ENCODE results near the gene SLC35F4. TPM values are rescaled to one million over a fixed set of nuclear protein-coding genes. Genes with fewer than 3 reads are reported as not detected.

The SLC35F4 gene
- total RNA-seq, 1 experiment from 2014 or later, result not detected

DNA sequence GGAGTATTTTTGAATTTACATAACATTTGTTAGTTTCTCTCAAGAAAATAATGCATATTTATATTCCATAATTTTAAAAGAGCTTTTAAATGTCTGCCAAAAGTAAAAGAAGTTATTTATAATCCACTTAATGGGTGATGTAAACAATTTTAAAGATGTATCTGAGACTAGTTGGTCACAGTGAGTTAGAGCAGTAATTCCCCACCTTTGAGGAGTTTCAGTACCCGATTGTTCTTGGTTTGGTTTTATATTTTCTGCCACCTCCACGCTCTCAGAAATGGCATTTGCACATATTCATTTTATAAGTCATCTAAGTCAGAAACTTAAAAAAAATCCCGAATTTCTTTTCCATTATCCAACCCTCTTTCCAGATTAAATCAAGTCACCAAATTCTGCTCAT lies 153.2 kb downstream of the SLC35F4 start:
- no peaks in the 10 kb centered on the region for H3F3A ChIP-seq (ENCODE audit: low read length, unreplicated experiment)
- POLR2A ChIA-PET (ENCODE audit: unreplicated experiment), result no interaction called here

DNA sequence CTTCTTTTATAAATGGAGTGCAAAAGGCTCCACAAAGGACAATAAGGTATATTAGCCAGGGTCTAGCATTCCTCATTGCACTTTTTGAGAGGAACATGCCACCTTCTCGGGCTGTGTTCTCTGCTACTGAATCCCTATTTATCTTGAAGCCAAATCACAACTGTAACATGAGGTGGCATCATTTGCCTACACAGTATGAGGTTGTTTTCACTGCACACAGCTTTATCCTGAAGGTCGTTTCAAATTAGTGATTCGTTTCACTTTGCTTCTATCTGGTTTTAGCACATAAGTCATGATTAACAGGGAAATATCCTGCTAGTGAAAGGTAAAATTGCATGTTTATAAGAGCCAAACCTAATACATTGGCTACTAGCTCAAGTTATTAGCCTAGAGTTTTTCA lies 153.8 kb downstream of the SLC35F4 start:
- no peaks in the 10 kb centered on the region for H3K9me2 ChIP-seq (replicated peaks; ENCODE audit: low read length)
- H3K79me2 ChIP-seq (ENCODE audit: low read length), result no peaks in the 10 kb centered on the region
- POLR2A ChIA-PET (ENCODE audit: unreplicated experiment), result no interaction called here
- CTCF ChIA-PET, result no interaction called here
- intact Hi-C loops (cut with micrococcal nuclease), result no loop called here
- no peak overlapping the region for H3K27ac ChIP-seq (ENCODE audit: low read length)
- H3K9me3 ChIP-seq (ENCODE audit: low read length), result peaks cover 10% of the 10 kb centered on the region; the same call in 1 of the 2 replicates
- H2AFZ ChIP-seq (ENCODE audit: low read length), result no peak overlapping the region
- no peak overlapping the region for H3K9ac ChIP-seq (ENCODE audit: low read length)
- no peak for TF ChIP-seq EZH2phosphoT487 (IDR thresholded peaks at IDR 0.05; ENCODE audit: borderline replicate concordance, low read length)
- no peak for TF ChIP-seq EZH2 (IDR thresholded peaks at IDR 0.05; ENCODE audit: low read length, unreplicated experiment)
- TF ChIP-seq, protein P1, sequence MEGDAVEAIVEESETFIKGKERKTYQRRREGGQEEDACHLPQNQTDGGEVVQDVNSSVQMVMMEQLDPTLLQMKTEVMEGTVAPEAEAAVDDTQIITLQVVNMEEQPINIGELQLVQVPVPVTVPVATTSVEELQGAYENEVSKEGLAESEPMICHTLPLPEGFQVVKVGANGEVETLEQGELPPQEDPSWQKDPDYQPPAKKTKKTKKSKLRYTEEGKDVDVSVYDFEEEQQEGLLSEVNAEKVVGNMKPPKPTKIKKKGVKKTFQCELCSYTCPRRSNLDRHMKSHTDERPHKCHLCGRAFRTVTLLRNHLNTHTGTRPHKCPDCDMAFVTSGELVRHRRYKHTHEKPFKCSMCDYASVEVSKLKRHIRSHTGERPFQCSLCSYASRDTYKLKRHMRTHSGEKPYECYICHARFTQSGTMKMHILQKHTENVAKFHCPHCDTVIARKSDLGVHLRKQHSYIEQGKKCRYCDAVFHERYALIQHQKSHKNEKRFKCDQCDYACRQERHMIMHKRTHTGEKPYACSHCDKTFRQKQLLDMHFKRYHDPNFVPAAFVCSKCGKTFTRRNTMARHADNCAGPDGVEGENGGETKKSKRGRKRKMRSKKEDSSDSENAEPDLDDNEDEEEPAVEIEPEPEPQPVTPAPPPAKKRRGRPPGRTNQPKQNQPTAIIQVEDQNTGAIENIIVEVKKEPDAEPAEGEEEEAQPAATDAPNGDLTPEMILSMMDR (conservative IDR thresholded peaks at IDR 0.05; ENCODE audit: low read depth, low read length), result no peak
- BruUV-seq (replicated peaks), result no TSS peak
- no peak overlapping the region for H3K4me2 ChIP-seq (ENCODE audit: low read length)
- no peaks in the 10 kb centered on the region for H3K4me1 ChIP-seq (ENCODE audit: insufficient read depth, low read length)
- H3F3A ChIP-seq (ENCODE audit: low read length, unreplicated experiment), result no peaks in the 10 kb centered on the region
- H3K27me3 ChIP-seq (ENCODE audit: low read length), result no peaks in the 10 kb centered on the region
- DNase-seq (no peak), ATAC-seq (no peak)
- no peaks in the 10 kb centered on the region for H4K20me1 ChIP-seq (ENCODE audit: low read length)
- H3K4me3 ChIP-seq (ENCODE audit: low read length), result no peak overlapping the region
- no peaks in the 10 kb centered on the region for H3K36me3 ChIP-seq (ENCODE audit: low read depth, low read length)

More for the DNA sequence above, 153.2 kb downstream of the SLC35F4 start:
- DNase-seq (no peak), ATAC-seq (no peak)
- intact Hi-C loops (cut with micrococcal nuclease), result no loop called here
- Histone ChIP-seq H3K4me2 (ENCODE audit: low read length) (no peak overlapping the region), H2AFZ (ENCODE audit: low read length) (no peak overlapping the region), H3K27me3 (ENCODE audit: low read length) (no peaks in the 10 kb centered on the region), H3K4me1 (ENCODE audit: insufficient read depth, low read length) (no peaks in the 10 kb centered on the region), H3K4me3 (ENCODE audit: low read length) (no peak overlapping the region), H4K20me1 (ENCODE audit: low read length) (no peaks in the 10 kb centered on the region), H3K9ac (ENCODE audit: low read length) (no peak overlapping the region), H3K27ac (ENCODE audit: low read length) (no peak overlapping the region), H3K9me3 (ENCODE audit: low read length) (peaks cover 10% of the 10 kb centered on the region; the same call in 1 of the 2 replicates), H3K36me3 (ENCODE audit: low read depth, low read length) (no peaks in the 10 kb centered on the region), H3K9me2 (replicated peaks; ENCODE audit: low read length) (no peaks in the 10 kb centered on the region), H3K79me2 (ENCODE audit: low read length) (no peaks in the 10 kb centered on the region)
- no TSS peak for BruUV-seq (replicated peaks)
- CTCF ChIA-PET, result no interaction called here
- no peak for TF ChIP-seq EZH2 (IDR thresholded peaks at IDR 0.05; ENCODE audit: low read length, unreplicated experiment)
- TF ChIP-seq EZH2phosphoT487 (IDR thresholded peaks at IDR 0.05; ENCODE audit: borderline replicate concordance, low read length), result no peak
- TF ChIP-seq, protein P1 (conservative IDR thresholded peaks at IDR 0.05; ENCODE audit: low read depth, low read length), result no peak

DNA sequence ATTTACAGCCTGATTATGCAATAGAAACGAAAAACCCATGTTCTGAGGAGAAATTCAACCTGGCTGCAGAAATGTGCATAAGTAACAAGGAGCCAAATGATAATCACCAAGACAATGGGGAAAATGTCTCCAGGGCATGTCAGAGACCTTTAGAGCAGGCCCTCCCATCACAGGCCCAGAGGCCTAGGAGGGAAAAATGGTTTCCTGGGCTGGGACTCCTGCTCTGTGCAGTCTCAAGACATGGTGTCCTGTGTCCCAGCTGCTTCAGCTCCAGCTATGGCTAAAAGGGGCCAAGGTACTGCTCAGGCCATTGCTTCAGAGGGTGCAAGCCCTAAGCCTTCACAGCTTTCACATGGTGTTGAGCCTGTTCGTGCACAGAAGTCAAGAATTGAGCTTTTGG lies 156.0 kb downstream of the SLC35F4 start:
- Histone ChIP-seq H3K27me3 (ENCODE audit: low read length) (no peaks in the 10 kb centered on the region), H4K20me1 (ENCODE audit: low read length) (no peaks in the 10 kb centered on the region), H3K36me3 (ENCODE audit: low read depth, low read length) (no peaks in the 10 kb centered on the region), H3K79me2 (ENCODE audit: low read length) (no peaks in the 10 kb centered on the region), H3F3A (ENCODE audit: low read length, unreplicated experiment) (no peaks in the 10 kb centered on the region), H3K4me2 (ENCODE audit: low read length) (no peak overlapping the region), H3K9me3 (ENCODE audit: low read length) (peaks cover 10% of the 10 kb centered on the region; the same call in 1 of the 2 replicates), H2AFZ (ENCODE audit: low read length) (no peak overlapping the region), H3K4me3 (ENCODE audit: low read length) (no peak overlapping the region), H3K27ac (ENCODE audit: low read length) (no peak overlapping the region), H3K9ac (ENCODE audit: low read length) (no peak overlapping the region), H3K9me2 (replicated peaks; ENCODE audit: low read length) (no peaks in the 10 kb centered on the region), H3K4me1 (ENCODE audit: insufficient read depth, low read length) (no peaks in the 10 kb centered on the region)
- intact Hi-C loops (cut with micrococcal nuclease), result no loop called here
- no TSS peak for BruUV-seq (replicated peaks)
- DNase-seq (no peak), ATAC-seq (no peak)
- TF ChIP-seq, protein P1 (conservative IDR thresholded peaks at IDR 0.05; ENCODE audit: low read depth, low read length), result no peak
- TF ChIP-seq EZH2phosphoT487 (IDR thresholded peaks at IDR 0.05; ENCODE audit: borderline replicate concordance, low read length) (no peak), EZH2 (IDR thresholded peaks at IDR 0.05; ENCODE audit: low read length, unreplicated experiment) (no peak)
- ChIA-PET POLR2A (ENCODE audit: unreplicated experiment) (no interaction called here), CTCF (no interaction called here)
